ENCODE results near the gene MRTFB.

GRCh38 chr16:14132696-14133048, 61.6 kb downstream of the MRTFB start:
- TF ChIP-seq PATZ1 (CRISPR knock-in tag; IDR thresholded peaks at IDR 0.05; ENCODE audit: borderline replicate concordance) (no peak), ZC3H10 (CRISPR knock-in tag; IDR thresholded peaks at IDR 0.05) (no peak), TOX (CRISPR knock-in tag; IDR thresholded peaks at IDR 0.05; ENCODE audit: borderline replicate concordance) (no peak), ZFP3 (CRISPR knock-in tag; IDR thresholded peaks at IDR 0.05) (no peak), POU6F1 (CRISPR knock-in tag; IDR thresholded peaks at IDR 0.05; ENCODE audit: borderline replicate concordance, low read depth) (no peak), ZFP30 (CRISPR knock-in tag; IDR thresholded peaks at IDR 0.05) (no peak), RARB (CRISPR knock-in tag; IDR thresholded peaks at IDR 0.05) (no peak)
